IPS DF 6.9 (cell line): ENCODE results near the gene RNF38.
"Not testable (repeated sequence)": the region's sequence is repeated elsewhere in the genome, so short reads cannot be mapped to it uniquely, and the experiment has no call there.

Experiments
- DNase-seq: peaks from one replicate; pipeline ENCODE4 v3.0.0-alpha.2; 2013; ENCODE audit warnings: low read depth, low spot score
- H3K27ac ChIP-seq: one replicate; pipeline ENCODE4 v1.5.1; 2013; ENCODE audit warnings: low read length, control low read depth
- H3K27me3 ChIP-seq: 2 replicates; pipeline ENCODE4 v1.6.1; 2013; ENCODE audit warnings: mild to moderate bottlenecking, low read length; ENCODE audit not compliant: control insufficient read depth, insufficient read depth
- H3K36me3 ChIP-seq: 2 replicates; pipeline ENCODE4 v1.6.1; 2013; ENCODE audit warnings: low read length; ENCODE audit not compliant: control insufficient read depth, insufficient read depth
- H3K4me1 ChIP-seq: 2 replicates; pipeline ENCODE4 v1.6.1; 2013; ENCODE audit warnings: low read length; ENCODE audit not compliant: control insufficient read depth, insufficient read depth
- H3K4me3 ChIP-seq: 2 replicates; pipeline ENCODE4 v1.5.1; 2013; ENCODE audit warnings: mild to moderate bottlenecking, low read length
- H3K9me3 ChIP-seq: 2 replicates; pipeline ENCODE4 v1.6.1; 2013; ENCODE audit warnings: low read length, inconsistent platforms; ENCODE audit not compliant: control insufficient read depth, insufficient read depth
- WGBS: extraction: QIAGEN DNeasy Blood & Tissue Kit; methylation state at CpG from one replicate; pipeline ENCODE4 v1.1.7; 2013; ENCODE audit warnings: mixed read lengths, missing lambda C conversion rate; ENCODE audit not compliant: insufficient read length, insufficient coverage; 5-methylcytosine and 5-hydroxymethylcytosine counted together

RNF38 gene

DNA sequence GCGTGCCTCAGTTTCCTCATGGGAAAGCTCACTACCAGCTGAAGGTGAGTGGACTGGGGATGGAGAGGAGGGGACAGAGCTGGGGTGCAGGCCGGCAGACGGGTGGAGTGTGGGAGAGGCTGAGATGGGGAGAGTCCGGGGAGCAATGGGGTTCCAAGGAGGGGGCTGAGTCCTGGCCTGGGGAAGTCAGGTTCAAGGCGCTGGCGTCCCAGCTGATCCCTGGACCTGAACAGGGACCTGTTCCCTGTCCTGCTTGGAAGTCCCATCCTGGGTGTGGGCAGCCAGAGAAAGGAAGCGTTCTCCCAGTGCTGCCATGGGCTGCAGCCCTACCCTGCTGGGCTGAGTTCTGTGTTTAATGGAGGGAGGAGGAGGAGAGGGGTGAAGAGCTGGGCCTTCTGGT lies 80.9 kb downstream of the RNF38 start:
- Histone ChIP-seq H3K27me3 (no peaks in the 10 kb centered on the region), H3K36me3 (no peaks in the 10 kb centered on the region), H3K9me3 (no peaks in the 10 kb centered on the region), H3K4me3 (no peak overlapping the region), H3K27ac (no peak overlapping the region), H3K4me1 (peaks cover 2% of the 10 kb centered on the region; the same call in 1 of the 2 replicates)
- no peak for DNase-seq
- no CpG with 5 or more reads among the region's 7 CpGs for WGBS

- Histone ChIP-seq H3K36me3 (no peaks in the 10 kb centered on the region), H3K4me1 (peaks cover 2% of the 10 kb centered on the region; the same call in 1 of the 2 replicates), H3K27ac (no peak overlapping the region), H3K4me3 (no peak overlapping the region), H3K27me3 (no peaks in the 10 kb centered on the region), H3K9me3 (no peaks in the 10 kb centered on the region)
- no peak for DNase-seq
- WGBS: no CpG with 5 or more reads among the region's 14 CpGs
Observed at GRCh38 chr9:36318212-36318802, 81.8 kb downstream of the RNF38 start.

GRCh38 chr9:36317766-36318165 lies 82.3 kb downstream of the RNF38 start:
- H3K27me3 ChIP-seq: no peaks in the 10 kb centered on the region
- no peak overlapping the region for H3K27ac ChIP-seq
- no peak for DNase-seq
- H3K4me3 ChIP-seq: no peak overlapping the region
- no peaks in the 10 kb centered on the region for H3K9me3 ChIP-seq
- no peaks in the 10 kb centered on the region for H3K36me3 ChIP-seq
- WGBS: no CpG with 5 or more reads among the region's 6 CpGs
- H3K4me1 ChIP-seq: peaks cover 2% of the 10 kb centered on the region; the same call in 1 of the 2 replicates

- no CpG with 5 or more reads among the region's 12 CpGs for WGBS
- Histone ChIP-seq H3K27me3 (no peaks in the 10 kb centered on the region), H3K4me3 (no peak overlapping the region), H3K27ac (no peak overlapping the region), H3K36me3 (no peaks in the 10 kb centered on the region), H3K4me1 (peaks cover 2% of the 10 kb centered on the region; the same call in 1 of the 2 replicates), H3K9me3 (no peaks in the 10 kb centered on the region)
- no peak for DNase-seq
Observed at GRCh38 chr9:36316611-36317317, 83.3 kb downstream of the RNF38 start.

DNA sequence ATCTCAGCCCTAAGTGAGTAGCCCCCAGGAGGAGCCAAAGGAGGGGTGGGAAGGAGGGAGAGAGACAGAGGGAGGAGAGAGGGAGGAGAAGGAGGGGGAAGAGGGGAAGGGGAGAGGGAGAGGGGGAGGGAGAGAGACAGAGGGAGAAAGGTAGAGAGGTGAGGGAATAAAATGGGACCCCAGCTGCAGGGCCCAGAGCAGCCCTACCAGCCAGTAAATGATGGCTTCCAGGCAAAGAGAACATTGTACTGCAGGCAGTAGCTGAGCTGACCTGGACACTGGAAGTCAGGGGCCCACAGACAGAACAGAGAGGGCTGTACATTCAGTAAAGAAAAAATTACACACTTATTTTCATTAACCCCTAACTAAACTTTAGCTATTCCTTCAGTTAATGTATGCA lies 84.0 kb downstream of the RNF38 start:
- DNase-seq: no peak
- peaks cover 2% of the 10 kb centered on the region; the same call in 1 of the 2 replicates for H3K4me1 ChIP-seq
- no peaks in the 10 kb centered on the region for H3K27me3 ChIP-seq
- no peaks in the 10 kb centered on the region for H3K36me3 ChIP-seq
- H3K27ac ChIP-seq: no peak overlapping the region
- H3K9me3 ChIP-seq: no peaks in the 10 kb centered on the region
- H3K4me3 ChIP-seq: no peak overlapping the region

DNA sequence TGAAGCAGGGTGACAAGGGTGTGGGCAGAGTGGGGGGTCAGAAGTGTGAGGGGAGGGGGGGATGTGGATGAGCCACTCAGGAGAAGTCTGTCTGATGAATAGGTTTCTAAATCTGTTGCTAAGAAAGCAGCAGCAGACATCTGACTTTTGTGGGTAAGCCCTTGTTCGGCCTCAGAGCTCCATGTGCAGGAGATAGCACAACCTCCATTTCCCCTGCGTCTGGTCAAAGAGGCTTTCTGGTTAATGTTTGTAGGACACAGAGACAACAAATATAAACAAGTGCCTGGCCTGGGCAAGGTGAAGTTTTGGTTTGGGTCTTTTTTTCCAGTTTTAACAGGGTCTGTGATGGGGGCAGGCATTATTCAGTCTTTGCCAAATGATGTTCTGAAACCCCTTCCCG lies 84.8 kb downstream of the RNF38 start:
- no CpG with 5 or more reads among the region's 3 CpGs for WGBS

DNA sequence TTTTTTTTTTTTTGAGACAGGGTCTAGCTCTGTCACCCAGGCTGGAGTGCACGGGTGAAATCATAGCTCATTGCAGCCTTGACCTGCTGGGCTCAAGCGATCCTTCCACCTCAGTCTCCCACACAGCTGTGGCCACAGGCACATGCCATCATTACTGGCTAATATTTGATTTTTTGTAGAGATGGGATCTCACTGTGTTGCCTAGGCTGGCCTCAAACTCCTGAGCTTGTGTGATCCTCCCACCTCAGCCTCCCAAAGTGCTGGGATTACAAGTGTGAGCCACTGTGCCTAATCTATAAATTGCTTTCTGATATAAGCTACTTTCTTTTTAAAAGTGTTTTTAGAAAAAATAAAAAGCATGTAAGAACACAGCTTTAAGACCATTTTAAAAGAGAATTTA lies 85.3 kb downstream of the RNF38 start:
- no peak overlapping the region for H3K4me3 ChIP-seq
- H3K9me3 ChIP-seq: no peaks in the 10 kb centered on the region
- no peaks in the 10 kb centered on the region for H3K27me3 ChIP-seq
- peaks cover 2% of the 10 kb centered on the region; the same call in 1 of the 2 replicates for H3K4me1 ChIP-seq
- no peaks in the 10 kb centered on the region for H3K36me3 ChIP-seq
- H3K27ac ChIP-seq: no peak overlapping the region
- no CpG with 5 or more reads among the region's 2 CpGs for WGBS
- no peak for DNase-seq

More for the DNA sequence above, 84.8 kb downstream of the RNF38 start:
- Histone ChIP-seq H3K9me3 (no peaks in the 10 kb centered on the region), H3K36me3 (no peaks in the 10 kb centered on the region), H3K4me1 (peaks cover 2% of the 10 kb centered on the region; the same call in 1 of the 2 replicates), H3K4me3 (no peak overlapping the region), H3K27ac (no peak overlapping the region), H3K27me3 (no peaks in the 10 kb centered on the region)
- DNase-seq: no peak

DNA sequence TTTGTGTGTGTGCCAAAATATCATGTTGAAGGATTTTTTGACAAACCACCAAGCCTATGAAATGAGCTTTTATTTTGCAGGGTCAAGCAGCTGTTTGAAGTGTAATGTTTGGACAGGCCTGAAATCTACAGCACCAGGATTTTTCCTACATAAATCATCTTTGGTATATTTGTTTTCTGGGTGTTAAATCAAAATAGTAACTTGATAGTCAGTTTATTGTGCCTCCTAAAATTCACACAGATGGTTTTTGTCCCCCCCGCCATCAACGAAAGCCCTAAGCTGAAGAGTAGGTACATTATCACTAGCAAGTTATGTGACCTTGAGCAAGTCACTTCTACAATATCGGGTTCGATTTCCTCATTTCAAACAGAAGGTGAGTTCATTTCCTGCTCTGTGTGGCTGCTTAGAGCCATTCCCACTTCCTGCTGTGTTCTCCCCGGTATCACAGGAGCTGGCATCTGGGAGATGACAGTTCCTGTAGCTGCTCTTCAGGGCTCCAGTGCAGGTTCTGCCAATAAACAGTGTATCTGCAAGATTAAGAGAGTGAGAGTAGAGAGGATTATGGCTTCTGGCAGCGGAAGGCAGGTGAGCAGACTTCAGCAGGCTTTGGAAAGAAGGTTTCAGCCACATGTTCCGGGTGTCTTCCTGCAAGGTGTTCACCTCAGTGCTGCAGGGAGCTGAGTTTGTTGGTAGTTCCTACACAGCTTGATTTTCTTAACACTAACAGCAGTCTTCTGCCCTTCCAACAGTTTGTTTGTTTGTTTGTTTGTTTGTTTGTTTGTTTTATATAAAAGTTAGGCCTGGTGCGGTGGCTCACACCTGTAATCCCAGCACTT lies 93.4 kb downstream of the RNF38 start:
- H3K27ac ChIP-seq: no peak overlapping the region
- H3K9me3 ChIP-seq: no peaks in the 10 kb centered on the region
- no CpG with 5 or more reads among the region's 8 CpGs for WGBS
- no peak for DNase-seq
- H3K27me3 ChIP-seq: no peaks in the 10 kb centered on the region
- no peaks in the 10 kb centered on the region for H3K4me1 ChIP-seq
- H3K36me3 ChIP-seq: no peaks in the 10 kb centered on the region
- no peak overlapping the region for H3K4me3 ChIP-seq

DNA sequence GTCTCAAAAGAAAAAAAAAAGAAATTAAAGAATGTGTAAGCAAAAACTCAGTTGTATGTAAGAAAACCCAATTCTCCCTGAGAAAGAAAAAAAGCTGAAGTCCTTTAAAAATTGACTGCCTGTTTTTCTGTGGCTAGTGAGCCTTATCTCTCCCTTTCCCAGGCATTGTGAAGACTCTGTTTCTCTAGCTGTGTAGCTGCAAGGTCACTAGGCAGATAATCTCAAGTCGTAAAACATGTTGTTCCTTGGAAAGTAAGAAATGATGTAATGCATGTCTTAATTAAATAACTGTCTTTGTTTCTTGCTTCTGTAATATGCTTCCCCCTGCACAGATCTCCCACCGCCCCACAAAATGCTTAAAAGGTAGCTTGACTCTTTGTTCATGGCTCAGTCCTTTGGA lies 95.7 kb downstream of the RNF38 start:
- H3K4me1 ChIP-seq, H3K27me3 ChIP-seq, H3K36me3 ChIP-seq, H3K9me3 ChIP-seq, DNase-seq, H3K4me3 ChIP-seq, H3K27ac ChIP-seq: not testable (repeated sequence)
- no CpG with 5 or more reads among the region's 2 CpGs for WGBS

DNA sequence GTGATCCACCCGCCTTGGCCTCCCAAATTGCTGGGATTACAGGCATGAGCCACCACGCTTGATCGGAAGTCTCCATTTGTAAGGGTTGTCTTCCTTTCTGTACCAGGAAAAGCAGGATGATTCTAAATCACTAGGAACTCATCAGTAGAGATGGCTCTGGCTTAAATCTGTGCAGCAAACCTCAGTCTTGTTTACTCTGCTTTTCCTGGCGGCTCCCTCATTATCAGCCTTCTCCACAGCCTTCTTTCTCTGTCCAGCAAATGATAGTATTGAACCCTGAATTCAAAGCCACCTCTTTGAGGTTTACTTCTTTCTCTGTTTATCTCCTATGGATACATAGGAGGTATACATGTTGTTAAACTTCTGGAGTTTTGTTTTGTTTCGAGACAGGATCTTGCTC lies 98.8 kb downstream of the RNF38 start:
- Histone ChIP-seq H3K27me3 (no peaks in the 10 kb centered on the region), H3K4me1 (no peaks in the 10 kb centered on the region), H3K9me3 (no peaks in the 10 kb centered on the region), H3K4me3 (no peak overlapping the region), H3K36me3 (no peaks in the 10 kb centered on the region), H3K27ac (no peak overlapping the region)
- no peak for DNase-seq
- WGBS: no CpG with 5 or more reads among the region's 5 CpGs
